Stimulated activated CD4-positive, alpha-beta T cell treated with anti-CD3 and anti-CD28 coated beads, Interleukin-1b, Interleukin-23, amount 100 ng/mL, for 48 hours (primary cell): ENCODE measurements around the gene ASGR1.
"Not testable (repeated sequence)": the region's sequence is repeated elsewhere in the genome, so short reads cannot be mapped to it uniquely, and the experiment has no call there.

Experiments used
- DNase-seq: peaks from one replicate; pipeline ENCODE4 v3.0.0-alpha.2; 2020

The ASGR1 gene

GRCh38 chr17:7146115-7146514 lies 33.1 kb downstream of the ASGR1 start:
- no peak for DNase-seq

- no peak for DNase-seq
Observed at GRCh38 chr17:7144213-7144612, 35.0 kb downstream of the ASGR1 start.

- DNase-seq = no peak
Observed at GRCh38 chr17:7141824-7142223, 37.3 kb downstream of the ASGR1 start.

DNA sequence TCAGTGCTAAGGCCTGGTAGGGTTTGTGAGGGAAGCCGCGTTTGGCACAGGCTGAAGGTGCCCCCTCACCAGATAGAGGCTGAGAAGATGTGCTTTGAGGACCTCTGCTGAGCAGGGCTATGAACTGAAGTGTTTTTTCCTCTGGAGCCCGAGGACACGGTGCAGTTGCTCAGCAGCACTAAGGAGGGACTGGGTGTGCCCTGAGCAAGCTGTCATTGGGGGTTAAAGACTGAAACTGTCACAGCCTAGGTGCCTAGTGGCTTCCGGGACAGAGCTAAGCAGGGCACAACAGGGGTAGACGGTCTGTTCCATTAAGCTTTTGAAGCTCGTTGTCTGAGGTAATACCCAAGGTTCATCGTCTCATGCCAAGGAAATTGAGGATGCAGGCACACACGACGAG lies 39.8 kb downstream of the ASGR1 start:
- no peak for DNase-seq

GRCh38 chr17:7138800-7139381 lies 40.3 kb downstream of the ASGR1 start:
- DNase-seq = no peak

DNA sequence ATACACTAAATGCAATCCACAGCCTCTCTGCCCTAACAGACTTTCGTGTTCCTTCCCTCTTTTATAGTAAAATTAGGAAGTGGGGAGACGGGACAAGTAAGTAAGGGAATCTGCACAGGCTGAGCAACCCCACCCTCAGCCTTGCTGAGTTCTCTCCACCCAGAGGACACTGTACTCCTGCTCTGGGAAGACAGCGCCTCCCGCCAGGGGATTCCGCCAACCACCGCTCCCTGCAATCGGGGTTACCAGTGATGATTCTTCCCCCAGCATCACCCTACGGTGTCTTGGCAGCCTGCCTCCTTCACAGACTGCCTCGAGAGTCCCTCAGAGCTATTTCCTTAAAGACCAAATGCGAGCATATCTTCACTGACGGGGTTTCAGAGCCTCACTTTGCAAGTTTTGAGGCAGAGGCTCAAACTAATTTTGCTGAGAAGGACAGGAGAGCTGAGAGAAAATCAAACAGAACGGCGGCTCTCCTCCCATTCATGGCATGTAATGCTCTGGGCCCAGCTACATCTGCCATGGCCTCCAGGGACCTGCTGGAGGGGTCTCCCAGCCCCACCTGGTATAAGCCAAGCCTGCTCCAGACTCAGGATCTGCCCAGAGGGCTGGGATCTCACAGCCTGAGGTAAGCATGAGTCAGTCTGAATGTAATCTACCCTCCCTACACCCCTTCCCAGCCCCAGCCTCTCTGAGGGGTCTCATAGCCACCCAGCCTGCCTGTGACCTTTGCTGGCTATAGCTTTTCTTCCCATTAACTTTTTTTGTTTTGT lies 41.8 kb downstream of the ASGR1 start:
- DNase-seq = no peak

DNA sequence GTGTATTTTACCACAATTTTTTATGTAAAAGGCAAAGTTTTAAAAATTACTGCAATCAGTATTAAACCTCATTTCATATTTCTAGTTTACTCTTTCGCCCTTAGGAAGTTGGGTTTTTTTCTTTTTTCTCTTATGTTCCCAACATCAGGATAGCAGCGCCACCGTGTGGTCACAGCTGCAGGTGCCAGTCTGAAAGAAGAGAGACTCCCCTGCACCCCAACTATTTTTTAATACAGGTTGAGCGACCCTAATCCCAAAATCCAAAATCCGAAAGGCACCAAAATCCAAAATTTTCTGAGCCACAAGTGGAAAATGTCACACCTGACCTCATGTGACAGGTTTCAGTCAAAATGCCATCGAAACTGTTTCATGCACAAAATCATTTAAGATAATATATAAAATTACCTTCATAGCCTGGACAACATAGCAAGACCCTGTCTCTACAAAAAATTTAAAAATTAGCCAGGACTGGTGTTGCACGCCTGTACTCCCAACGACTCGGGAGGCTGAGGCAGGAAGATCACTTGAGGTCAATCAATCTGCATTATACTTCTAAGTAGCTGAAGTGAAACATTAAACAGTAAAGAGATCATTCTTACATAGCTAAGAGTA lies 42.8 kb downstream of the ASGR1 start:
- DNase-seq = peak; percentile 71

DNA sequence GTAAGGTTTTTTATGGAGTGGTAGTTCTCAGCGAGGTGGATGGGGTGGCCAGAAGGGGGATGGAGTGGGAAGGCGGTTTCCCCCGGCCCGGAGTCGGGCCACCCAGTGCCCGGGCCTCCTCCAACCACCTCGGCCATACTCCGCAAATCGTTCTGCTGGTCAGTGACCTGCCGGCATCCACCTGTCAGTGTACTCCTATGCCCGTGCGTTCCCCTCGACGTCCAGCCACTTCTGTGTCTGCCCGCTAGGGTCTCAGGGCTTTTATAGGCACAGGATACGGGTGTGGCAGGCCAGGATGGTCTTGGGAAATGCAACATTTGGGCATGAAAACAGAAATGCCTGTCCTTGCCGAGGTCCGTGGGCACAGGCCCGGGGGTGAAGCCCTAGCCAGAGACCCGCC lies 45.3 kb downstream of the ASGR1 start:
- DNase-seq = no peak

DNA sequence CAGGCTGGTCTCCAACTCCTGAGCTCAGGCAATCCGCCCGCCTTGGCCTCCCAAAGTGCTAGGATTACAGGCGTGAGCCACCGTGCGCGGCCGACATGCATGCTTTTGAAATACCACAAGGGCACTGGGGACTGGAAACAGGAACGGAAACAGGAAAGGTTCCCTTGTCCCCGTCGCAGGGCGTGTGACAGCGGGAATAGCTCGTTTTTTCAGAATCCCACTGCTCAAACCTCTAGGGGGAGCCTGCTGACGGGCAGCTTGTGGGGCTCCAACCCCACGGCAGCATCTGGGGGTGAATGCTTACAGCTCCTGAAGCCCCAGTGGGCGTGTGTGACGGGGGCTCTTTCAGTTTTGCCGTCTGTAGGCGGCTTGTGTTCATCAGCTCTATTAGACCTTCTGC lies 45.7 kb downstream of the ASGR1 start:
- DNase-seq = peak; percentile 39

DNA sequence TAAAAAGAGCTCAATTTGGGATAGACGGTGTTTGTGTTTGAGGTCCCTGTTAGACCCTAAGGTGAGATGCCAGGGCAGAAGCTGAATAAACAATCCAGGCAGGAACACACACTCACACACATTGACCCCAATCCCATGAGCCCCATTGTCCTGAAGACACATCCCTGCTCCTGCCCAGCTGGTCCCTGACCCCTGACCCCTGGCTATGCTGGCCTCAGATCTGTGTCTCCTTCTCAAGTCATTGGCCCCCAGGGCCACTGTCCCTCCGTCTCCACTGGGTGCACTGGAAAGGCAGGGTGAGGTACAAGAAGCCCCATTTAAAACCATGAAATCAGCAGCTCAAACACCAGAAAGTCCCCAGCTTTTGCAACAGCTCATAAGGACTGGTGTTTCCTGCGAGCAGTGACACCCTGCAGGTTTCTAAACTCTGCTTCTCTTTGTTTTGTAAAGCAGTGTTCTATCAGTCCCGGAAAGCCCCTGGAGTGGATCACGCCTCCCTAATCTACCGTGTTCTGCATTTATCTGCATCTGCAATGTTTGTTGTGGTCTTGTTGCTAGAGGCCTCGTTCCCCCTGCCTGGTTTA lies 46.6 kb downstream of the ASGR1 start:
- DNase-seq = peak; percentile 60

GRCh38 chr17:7131423-7131791 lies 47.8 kb downstream of the ASGR1 start:
- no peak for DNase-seq

DNA sequence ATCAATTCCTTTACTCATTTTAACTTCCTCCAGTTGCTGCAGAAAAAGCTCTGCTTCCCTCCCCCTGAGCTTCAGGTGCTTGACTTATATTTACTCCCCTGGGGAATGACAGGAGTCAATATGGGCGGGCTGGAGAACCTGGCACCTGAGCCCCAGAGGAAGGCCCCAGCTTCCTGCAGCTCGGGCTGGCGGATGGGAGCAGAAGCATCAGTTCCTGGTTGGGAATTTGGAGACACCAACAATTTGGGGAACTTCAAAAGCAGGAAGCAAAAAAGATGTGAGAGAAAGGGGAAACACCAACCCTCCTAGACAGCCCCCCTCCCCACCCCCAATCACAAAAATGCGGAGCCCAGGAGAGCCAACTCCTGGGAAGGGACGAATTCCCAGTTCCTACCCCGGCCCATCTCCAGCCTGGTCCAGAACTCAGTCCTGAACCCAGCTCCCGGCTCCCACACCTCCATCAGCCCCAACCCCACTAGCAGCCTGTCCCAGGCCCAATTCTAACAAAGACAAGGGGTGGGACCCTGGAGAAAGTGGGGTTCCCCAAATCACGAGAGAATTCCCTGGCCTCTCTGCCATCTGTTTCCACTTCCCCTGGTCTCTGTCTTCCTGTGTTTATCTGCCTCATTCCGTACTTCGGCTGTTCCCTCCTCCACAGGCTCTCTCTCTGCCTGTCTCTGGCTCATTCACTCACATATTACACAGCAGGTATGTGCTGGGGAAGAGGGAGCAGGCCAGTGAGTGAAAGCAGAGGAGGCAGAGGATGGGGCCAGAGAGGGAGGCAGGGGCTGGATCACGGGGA lies 48.3 kb downstream of the ASGR1 start:
- DNase-seq = no peak

DNA sequence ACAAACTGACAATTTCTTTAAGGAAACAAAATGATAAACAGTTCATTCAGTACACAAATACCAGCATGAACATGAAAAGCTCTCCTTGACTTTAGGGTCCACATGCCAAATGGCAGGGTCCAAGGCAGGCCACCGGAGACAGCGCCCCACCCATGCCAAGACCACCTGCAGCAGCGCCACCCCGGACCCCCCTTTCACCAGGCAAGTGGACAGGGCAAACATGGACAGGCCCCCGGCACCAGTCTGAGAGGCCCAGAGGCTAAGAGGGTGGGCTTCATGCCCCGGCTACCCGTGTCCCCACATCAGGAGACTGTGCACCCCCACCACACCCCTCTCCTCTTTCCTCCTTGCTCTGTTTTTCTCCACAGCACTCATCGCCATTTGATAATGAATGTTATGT lies 49.9 kb downstream of the ASGR1 start:
- DNase-seq = no peak

GRCh38 chr17:7128160-7128559 lies 51.0 kb downstream of the ASGR1 start:
- DNase-seq = no peak

DNA sequence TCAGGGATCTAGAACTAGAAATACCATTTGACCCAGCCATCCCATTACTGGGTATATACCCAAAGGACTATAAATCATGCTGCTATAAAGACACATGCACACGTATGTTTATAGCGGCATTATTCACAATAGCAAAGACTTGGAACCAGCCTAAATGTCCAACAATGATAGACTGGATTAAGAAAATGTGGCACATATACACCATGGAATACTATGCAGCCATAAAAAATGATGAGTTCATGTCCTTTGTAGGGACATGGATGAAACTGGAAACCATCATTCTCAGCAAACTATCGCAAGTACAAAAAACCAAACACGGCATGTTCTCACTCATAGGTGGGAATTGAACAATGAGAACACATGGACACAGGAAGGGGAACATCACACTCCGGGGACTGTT lies 51.7 kb downstream of the ASGR1 start:
- DNase-seq = not testable (repeated sequence)

DNA sequence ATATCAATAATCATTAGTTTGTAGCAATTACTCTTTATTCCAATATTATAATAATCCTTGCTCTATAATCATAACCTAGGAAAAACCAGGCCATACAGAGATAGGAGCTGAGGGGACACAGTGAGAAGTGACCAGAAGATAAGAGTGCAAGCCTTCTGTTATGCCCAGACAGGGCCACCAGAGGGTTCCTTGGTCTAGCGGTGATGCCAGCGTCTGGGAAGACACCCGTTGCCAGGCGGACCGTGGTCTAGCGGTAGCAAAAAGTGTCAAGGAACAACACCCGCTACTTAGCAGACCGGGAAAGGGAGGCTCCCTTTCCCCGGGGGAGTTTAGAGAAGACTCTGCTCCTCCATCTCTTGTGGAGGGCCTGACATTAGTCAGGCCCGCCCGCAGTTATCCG lies 52.8 kb downstream of the ASGR1 start:
- not testable (repeated sequence) for DNase-seq

DNA sequence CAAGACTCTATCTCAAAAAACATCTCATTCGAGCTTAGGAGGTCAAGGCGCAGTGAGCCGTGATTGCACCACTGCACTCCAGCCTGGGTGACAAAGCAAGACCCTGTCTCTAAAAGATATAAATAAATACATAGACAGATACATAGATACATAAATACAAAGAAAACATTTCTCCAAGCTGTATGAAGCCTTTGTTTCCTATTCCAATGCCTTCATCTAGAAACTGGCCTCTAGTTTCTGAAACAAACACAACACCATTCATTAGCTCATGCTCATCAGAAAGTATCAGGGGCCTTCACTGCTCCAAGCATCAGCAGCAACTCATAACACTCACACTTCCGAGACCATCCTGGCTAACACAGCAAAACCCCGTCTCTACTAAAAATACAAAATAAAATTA lies 54.2 kb downstream of the ASGR1 start:
- no peak for DNase-seq

GRCh38 chr17:7123844-7124243 lies 55.3 kb downstream of the ASGR1 start:
- no peak for DNase-seq
